Measurements from ENCODE around the gene VPS72. TPM values are rescaled to one million over a fixed set of nuclear protein-coding genes. Genes with fewer than 3 reads are reported as not detected.

The VPS72 gene
- total RNA-seq, 2 experiments from 2014 or later, result 66.4 to 79.1 TPM

DNA sequence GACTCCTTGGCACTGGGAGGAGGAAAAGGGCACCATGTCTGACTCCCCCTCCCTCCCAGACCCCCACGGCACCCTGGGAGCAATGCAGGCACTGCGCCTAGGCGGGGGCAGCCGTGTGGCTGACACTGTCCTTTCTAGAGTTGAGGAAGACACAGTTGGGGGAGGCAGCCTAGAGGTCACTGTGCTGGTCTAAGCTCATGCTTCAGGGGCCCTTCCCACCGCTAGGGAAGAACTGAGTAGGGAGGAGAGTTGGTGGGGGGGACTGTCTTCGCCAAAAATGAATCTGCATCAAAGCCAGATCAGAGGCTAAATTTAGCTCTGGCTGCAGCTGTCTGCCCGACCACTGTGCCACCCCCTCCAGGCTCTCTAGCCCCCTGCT, 47.0 kb downstream of the VPS72 start:
- Mint-ChIP-seq H3K36me3 (no peaks in the 10 kb centered on the region), H3K27ac (no peak overlapping the region), H3K4me1 (peaks cover 4% of the 10 kb centered on the region), H3K4me3 (no peak overlapping the region), H3K9me3 (no peaks in the 10 kb centered on the region), H3K27me3 (peaks cover 10% of the 10 kb centered on the region)
- no peak for DNase-seq

DNA sequence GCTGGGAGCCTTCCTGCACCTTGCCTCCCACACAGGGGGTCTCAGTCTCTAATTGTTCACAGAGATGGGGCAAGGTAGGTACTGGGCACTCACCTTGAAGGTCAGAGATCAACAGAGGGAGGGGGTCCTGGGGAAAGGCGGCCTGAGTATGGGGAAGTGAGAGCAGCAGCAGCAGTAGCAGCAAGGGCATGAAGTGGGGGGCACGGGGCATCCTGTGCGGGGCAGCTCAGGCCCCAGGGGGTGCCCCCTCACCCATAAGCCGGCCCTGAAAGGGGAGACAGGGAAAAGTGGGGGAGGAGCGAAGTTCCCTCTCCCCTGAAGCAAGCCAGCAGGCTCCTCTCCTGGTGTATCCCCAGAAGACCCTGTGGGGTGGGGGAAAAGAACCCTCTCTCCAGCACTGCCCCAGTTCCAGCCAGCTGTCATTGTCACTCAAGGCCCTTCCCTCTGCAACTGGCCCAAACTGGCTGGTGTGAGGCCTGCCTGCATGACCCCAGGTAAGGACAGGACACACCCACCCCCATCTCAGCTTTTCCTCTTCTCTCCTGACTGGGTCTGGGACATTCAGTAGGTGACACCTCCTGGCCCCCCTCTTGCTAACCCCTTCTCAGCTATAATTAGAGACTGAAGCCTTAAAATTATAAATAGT, 47.5 kb downstream of the VPS72 start:
- H3K27ac Mint-ChIP-seq, result no peak overlapping the region
- peaks cover 6% of the 10 kb centered on the region for H3K27me3 Mint-ChIP-seq
- H3K36me3 Mint-ChIP-seq, result no peaks in the 10 kb centered on the region
- H3K9me3 Mint-ChIP-seq, result no peaks in the 10 kb centered on the region
- peaks cover 4% of the 10 kb centered on the region for H3K4me1 Mint-ChIP-seq
- no peak for DNase-seq
- no peak overlapping the region for H3K4me3 Mint-ChIP-seq

DNA sequence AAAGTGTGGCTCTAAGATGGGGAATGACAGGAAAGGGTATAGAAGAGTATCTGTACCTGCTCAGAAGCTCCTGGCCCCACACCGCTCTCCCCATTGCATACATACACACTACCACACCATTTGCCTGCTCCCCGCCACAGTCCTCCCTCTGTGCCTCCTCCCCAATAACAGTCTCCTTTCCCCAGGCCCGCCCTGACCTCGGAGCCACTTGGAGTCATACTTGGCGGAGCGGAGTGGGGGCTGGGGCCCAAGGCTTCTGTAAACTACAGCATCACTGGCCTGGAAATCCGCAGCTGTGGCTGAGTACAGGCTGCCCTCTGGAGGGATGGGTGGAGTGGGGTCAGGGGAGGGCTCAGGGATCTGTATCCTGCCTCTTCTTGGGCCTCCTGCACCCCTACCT, 52.2 kb downstream of the VPS72 start:
- DNase-seq, result no peak
- H3K4me1 Mint-ChIP-seq, result no peaks in the 10 kb centered on the region
- H3K9me3 Mint-ChIP-seq, result no peaks in the 10 kb centered on the region
- no peaks in the 10 kb centered on the region for H3K36me3 Mint-ChIP-seq
- no peak overlapping the region for H3K4me3 Mint-ChIP-seq
- no peak overlapping the region for H3K27ac Mint-ChIP-seq
- no peaks in the 10 kb centered on the region for H3K27me3 Mint-ChIP-seq

DNA sequence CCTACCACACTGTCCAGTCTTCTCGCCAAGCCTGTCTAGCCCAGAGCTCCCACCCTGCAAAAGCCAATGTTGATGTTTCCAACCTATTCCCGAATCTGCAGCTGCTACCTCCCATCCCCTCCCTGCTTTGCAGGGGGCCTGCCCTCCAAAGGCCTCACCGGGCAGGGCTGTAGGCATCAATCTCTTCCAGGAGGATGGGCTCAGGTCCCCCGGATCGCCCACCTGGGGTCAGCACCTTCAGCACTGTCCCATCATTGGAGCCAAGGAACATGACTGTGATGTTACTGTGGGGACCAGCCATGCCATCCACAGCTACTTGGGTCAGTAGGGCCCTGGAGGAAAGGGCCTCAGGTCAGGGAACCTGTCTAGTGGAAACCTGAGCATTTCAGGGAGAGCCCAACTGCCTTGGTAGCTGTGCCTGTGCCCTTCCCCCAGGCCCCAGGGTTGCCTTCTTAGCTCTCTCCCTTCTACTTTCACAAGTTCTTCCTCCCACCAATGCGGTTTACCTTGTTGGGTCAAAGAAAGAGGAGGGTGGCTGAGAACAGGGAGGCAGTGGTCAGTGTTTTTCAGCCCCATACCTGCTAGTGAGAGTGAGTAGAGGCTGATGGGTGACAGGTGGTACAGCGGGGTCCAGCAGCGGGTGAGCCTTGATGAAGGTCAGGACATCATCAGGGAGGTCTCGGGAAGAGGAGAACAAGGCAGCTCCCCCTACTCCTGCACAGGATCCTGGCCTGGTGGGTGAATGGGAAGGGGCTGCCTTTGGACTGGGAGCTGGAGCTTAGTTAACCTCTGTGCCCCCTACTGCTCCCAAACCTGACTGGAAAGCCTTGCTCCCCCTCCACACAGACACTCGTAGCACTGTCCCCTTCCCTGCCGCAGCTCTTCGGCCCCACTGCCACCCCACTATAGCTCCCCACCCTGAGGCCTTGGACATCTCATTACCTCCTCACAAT, 54.3 kb downstream of the VPS72 start:
- Mint-ChIP-seq H3K27ac (no peak overlapping the region), H3K4me3 (no peak overlapping the region), H3K9me3 (no peaks in the 10 kb centered on the region), H3K36me3 (no peaks in the 10 kb centered on the region), H3K4me1 (peaks cover 9% of the 10 kb centered on the region), H3K27me3 (no peaks in the 10 kb centered on the region)
- no peak for DNase-seq

DNA sequence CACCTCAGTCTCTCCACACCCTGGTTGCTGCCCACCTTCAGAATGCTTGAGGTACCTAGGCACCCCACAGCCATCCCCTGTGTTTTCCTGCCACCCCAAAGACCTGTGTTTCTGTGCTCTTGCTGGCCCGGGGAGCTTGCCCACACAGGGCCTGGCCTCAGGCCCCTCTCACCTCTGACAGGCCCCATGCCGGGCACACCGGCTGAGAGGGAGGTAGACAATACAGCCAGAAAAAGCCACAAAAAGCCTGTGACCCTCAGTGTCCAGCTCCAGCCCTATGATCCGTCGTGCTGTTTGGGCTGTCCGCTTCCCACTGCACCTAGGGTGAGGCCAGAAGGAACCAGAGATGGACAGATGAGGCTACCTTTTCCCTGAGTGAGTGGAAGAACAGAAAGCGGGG, 55.0 kb downstream of the VPS72 start:
- Mint-ChIP-seq H3K9me3 (no peaks in the 10 kb centered on the region), H3K4me3 (no peak overlapping the region), H3K27me3 (no peaks in the 10 kb centered on the region), H3K36me3 (no peaks in the 10 kb centered on the region), H3K4me1 (peaks cover 12% of the 10 kb centered on the region), H3K27ac (no peak overlapping the region)
- DNase-seq, result no peak

DNA sequence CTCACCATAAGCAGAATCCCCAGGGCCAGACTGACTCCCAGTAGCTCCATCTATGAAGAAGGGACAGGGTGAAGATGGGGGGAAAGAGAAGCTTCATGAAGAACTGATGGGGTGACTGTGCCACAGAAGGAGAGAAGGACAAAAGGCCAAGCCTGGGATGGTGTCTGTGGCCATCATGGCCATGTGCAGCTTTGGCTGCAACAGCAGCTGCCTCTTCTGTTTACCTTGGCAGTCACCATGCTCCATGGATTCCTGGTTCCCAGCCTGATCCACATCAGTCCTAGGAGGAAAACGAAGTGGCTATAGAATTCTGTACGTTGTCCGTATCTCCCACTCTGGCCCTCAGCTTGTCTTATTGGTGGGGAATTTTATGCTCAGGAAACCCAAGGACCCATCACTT, 55.6 kb downstream of the VPS72 start:
- no peaks in the 10 kb centered on the region for H3K36me3 Mint-ChIP-seq
- peaks cover 12% of the 10 kb centered on the region for H3K4me1 Mint-ChIP-seq
- H3K4me3 Mint-ChIP-seq, result no peak overlapping the region
- H3K27ac Mint-ChIP-seq, result no peak overlapping the region
- DNase-seq, result no peak
- no peaks in the 10 kb centered on the region for H3K9me3 Mint-ChIP-seq
- H3K27me3 Mint-ChIP-seq, result no peaks in the 10 kb centered on the region

DNA sequence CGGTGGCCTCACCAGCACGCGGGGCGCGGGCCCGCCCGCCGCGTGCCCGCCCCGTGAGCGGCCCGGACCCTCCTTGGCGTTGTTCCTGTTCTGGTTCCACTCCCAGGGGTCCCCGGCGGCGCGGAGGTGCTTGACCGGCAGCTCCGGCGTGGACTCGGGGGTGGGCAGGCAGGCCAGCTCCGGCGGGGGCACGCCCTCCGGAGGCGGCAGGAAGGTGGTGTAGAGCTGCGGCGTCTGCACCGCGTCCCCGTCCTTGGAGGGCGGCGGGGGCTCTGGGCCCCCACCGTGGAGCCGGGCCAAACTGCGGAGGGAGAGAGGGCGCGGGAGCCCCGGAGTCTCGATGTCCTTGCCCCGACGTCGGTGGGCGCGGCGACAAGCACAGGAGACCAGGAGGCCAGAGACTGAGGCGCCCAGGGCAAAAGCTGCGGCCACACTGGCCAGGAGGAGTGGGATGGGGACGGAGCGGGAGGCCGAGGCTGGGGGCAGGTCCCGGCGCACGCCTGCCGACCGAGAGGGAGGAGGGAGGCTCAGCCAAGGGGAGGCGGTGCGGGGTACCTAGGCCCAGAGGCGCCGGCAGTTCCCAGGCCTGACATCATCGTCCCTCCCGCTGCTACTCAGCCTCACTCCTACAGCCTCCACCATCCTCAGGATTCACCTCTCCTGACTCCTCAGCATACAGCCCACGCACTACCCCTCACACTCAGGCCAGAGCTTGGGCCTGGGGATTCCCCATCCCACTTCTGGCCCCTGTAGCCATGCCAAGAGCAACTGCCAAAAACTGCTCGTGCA, 56.8 kb downstream of the VPS72 start:
- Mint-ChIP-seq H3K9me3 (no peaks in the 10 kb centered on the region), H3K27me3 (no peaks in the 10 kb centered on the region)

DNA sequence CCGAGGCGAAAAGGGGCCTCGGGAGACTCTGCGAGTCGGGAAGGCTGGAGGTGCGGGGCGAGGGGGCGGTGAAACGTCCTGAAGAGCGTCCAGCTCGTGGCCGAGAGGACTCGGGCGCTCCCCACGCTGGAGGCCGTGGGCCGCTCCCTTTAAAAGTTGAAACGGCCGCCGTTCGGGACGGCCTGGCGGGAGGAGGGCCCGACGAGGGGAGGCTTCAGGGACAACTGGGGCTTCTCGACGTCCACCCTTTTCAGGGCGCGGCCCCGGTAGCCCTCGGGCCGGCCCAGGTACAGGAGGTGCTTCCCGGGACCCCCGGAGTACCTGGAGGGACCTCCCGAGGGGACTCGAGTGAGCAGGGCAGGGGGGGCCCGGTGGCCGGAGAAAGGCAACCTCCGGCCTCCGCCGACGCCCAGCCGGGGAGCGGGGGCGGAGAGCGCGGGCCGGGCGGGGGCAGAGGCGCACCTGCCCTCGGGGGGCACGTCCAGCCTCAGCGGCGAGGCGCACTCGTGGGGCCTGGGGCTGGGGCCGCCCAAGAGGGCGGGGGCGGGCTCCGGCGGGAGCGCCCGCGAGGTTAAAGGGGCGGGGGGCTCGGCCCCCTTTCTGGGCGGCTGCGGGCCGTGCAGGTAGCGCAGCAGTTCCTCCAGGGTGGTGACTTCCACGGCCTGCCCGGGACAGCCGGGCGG, 57.5 kb downstream of the VPS72 start:
- Mint-ChIP-seq H3K9me3 (no peaks in the 10 kb centered on the region), H3K27me3 (no peaks in the 10 kb centered on the region), H3K4me1 (peaks cover 12% of the 10 kb centered on the region), H3K36me3 (no peaks in the 10 kb centered on the region), H3K27ac (no peak overlapping the region), H3K4me3 (no peak overlapping the region)
- DNase-seq, result no peak

More for the DNA sequence above, 56.8 kb downstream of the VPS72 start:
- no peaks in the 10 kb centered on the region for H3K36me3 Mint-ChIP-seq
- peaks cover 12% of the 10 kb centered on the region for H3K4me1 Mint-ChIP-seq
- no peak overlapping the region for H3K27ac Mint-ChIP-seq
- H3K4me3 Mint-ChIP-seq, result peak overlapping the region; percentile 30
- no peak for DNase-seq

DNA sequence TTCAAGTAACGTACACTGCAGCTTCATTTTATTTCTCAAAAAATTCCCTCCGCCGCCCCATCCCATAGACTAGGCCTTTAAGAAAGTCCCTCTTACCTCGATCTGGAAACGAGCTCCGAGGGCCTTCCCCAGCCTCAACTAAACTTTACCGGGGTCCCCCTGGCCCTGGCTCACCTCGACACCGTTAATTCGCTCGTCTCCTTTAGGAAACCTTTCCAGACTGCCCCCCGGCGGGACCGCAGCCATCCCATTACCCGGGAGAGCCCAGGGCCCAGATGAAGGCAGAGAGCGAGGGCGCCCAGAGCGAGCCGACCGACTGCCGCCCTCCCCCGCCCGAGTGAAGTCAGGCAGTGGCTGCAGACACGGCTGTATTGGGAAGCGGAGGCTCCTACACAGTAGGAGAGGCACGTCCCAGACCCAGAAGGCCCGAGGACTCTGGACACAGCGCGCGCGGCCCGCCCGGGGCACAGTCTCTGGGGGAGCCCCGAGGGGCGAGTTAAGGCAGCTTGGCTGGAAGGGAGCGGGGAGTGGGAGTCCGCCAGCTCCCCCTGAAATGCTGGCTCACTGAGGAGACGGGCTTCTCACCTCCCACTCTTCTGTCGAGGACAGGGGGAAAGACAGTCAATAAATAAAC, 58.2 kb downstream of the VPS72 start:
- Mint-ChIP-seq H3K27ac (peak overlapping the region; percentile 87), H3K9me3 (no peaks in the 10 kb centered on the region), H3K27me3 (no peaks in the 10 kb centered on the region), H3K36me3 (no peaks in the 10 kb centered on the region), H3K4me3 (peak overlapping the region; percentile 78), H3K4me1 (peaks cover 12% of the 10 kb centered on the region)
- DNase-seq, result no peak

DNA sequence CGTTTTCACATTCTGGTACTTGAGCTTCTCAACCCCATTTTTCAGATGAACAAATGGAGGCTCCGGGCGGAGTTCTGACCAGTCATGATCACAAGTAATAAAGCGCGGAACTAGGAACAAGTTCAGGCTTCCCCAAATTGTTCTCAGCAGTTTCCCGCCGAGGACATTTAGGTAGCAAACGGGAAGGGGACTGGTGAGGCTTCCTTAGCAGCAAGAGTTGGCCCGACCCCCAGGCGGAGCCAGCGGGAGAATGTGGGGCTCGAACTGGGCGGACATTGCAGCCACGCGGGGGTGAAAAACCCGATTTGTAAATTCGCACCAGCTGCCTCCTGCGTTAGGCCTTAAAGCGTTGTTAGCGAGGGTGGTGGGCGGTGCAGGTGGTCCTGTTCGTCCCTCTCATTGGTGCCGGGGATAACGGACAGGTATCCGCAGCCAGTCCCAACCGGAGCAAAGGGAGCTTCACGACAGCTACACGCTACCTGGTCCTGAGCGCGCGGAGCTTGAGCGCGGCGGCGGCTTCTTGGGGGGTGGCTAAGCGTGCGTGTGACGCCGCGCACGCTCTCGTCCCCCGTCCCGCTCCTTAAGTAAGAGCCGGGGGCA, 58.9 kb downstream of the VPS72 start:
- no peaks in the 10 kb centered on the region for H3K9me3 Mint-ChIP-seq
- no peaks in the 10 kb centered on the region for H3K27me3 Mint-ChIP-seq
- H3K4me1 Mint-ChIP-seq, result peaks cover 12% of the 10 kb centered on the region
- H3K27ac Mint-ChIP-seq, result peak overlapping the region; percentile 87
- peak; percentile 89 for DNase-seq
- no peaks in the 10 kb centered on the region for H3K36me3 Mint-ChIP-seq
- H3K4me3 Mint-ChIP-seq, result peak overlapping the region; percentile 78

DNA sequence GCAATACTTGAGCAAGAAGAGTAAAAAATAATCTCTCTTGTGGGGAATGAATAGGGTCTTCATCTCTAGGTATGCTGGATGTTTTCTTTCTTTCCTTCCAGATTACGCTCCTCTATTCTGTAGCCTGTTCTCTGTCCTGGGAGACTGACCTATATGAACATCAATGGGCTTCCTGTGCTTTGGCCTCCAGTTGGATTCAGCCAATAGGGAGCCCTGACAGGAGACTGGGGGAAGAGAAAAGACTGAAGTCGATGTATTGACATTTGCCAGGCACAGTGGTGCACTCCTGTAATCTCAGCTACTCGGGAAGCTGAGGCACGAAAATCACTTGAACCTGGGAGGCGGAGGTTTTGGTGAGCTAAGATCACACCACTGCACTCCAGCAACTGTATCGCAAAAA, 61.2 kb downstream of the VPS72 start:
- H3K4me3 Mint-ChIP-seq, result no peak overlapping the region
- no peaks in the 10 kb centered on the region for H3K27me3 Mint-ChIP-seq
- no peak overlapping the region for H3K27ac Mint-ChIP-seq
- no peak for DNase-seq
- H3K4me1 Mint-ChIP-seq, result peaks cover 12% of the 10 kb centered on the region
- no peaks in the 10 kb centered on the region for H3K9me3 Mint-ChIP-seq
- no peaks in the 10 kb centered on the region for H3K36me3 Mint-ChIP-seq

Measured in activated naive CD8-positive, alpha-beta T cell treated with anti-CD3 and anti-CD28 coated beads for 36 hours (primary cell).